ENCODE results near the gene CKM. TPM values are rescaled to one million over a fixed set of nuclear protein-coding genes. Genes with fewer than 3 reads are reported as not detected.

Gene CKM
- total RNA-seq, 2 donors from 2014 or later = 24.7 to 42.8 TPM

GRCh38 chr19:45364696-45365095 lies 42.0 kb upstream of the CKM start:
- Histone ChIP-seq H3K4me3 (no peak overlapping the region), H3K27me3 (replicated peaks; ENCODE audit: insufficient read depth) (no peaks in the 10 kb centered on the region), H3K27ac (no peak overlapping the region), H3K36me3 (no peaks in the 10 kb centered on the region), H3K9me3 (no peaks in the 10 kb centered on the region), H3K4me1 (replicated peaks) (no peaks in the 10 kb centered on the region)
- DNase-seq (ENCODE audit: low spot score) = no peak
- intact Hi-C loops (cut with DNase I) = no loop called here
- WGBS = 87% methylated on average over 10 of the region's 12 CpGs
- no peak for TF ChIP-seq POLR2A (IDR thresholded peaks at IDR 0.05)
- TF ChIP-seq POLR2AphosphoS5 (IDR thresholded peaks at IDR 0.05) = no peak
- TF ChIP-seq CTCF (IDR thresholded peaks at IDR 0.05) = no peak

GRCh38 chr19:45363861-45364459 lies 41.3 kb upstream of the CKM start:
- Histone ChIP-seq H3K36me3 (no peaks in the 10 kb centered on the region), H3K9me3 (no peaks in the 10 kb centered on the region), H3K27me3 (replicated peaks; ENCODE audit: insufficient read depth) (no peaks in the 10 kb centered on the region), H3K4me3 (no peak overlapping the region), H3K4me1 (replicated peaks) (no peaks in the 10 kb centered on the region), H3K27ac (no peak overlapping the region)
- intact Hi-C loops (cut with DNase I) = no loop called here
- DNase-seq (ENCODE audit: low spot score) = no peak
- 91% methylated on average over 44 of the region's 44 CpGs for WGBS
- TF ChIP-seq POLR2A (IDR thresholded peaks at IDR 0.05) = no peak
- TF ChIP-seq POLR2AphosphoS5 (IDR thresholded peaks at IDR 0.05) = no peak
- TF ChIP-seq CTCF (IDR thresholded peaks at IDR 0.05) = no peak

- WGBS = 96% methylated on average over 16 of the region's 16 CpGs
- TF ChIP-seq CTCF (IDR thresholded peaks at IDR 0.05) = no peak
- TF ChIP-seq POLR2AphosphoS5 (IDR thresholded peaks at IDR 0.05) = no peak
- no peak for TF ChIP-seq POLR2A (IDR thresholded peaks at IDR 0.05)
- intact Hi-C loops (cut with DNase I) = no loop called here
- Histone ChIP-seq H3K36me3 (no peaks in the 10 kb centered on the region), H3K4me1 (replicated peaks) (no peaks in the 10 kb centered on the region), H3K27ac (no peak overlapping the region), H3K9me3 (no peaks in the 10 kb centered on the region), H3K4me3 (no peak overlapping the region), H3K27me3 (replicated peaks; ENCODE audit: insufficient read depth) (no peaks in the 10 kb centered on the region)
- no peak for DNase-seq (ENCODE audit: low spot score)
These were observed 39.6 kb upstream of the CKM start for GRCh38 chr19:45362291-45362690.

- no peak for DNase-seq (ENCODE audit: low spot score)
- intact Hi-C loops (cut with DNase I) = no loop called here
- no peaks in the 10 kb centered on the region for H3K36me3 ChIP-seq
- H3K27me3 ChIP-seq (replicated peaks; ENCODE audit: insufficient read depth) = no peaks in the 10 kb centered on the region
- 89% methylated on average over 14 of the region's 14 CpGs for WGBS
- TF ChIP-seq CTCF (IDR thresholded peaks at IDR 0.05) (no peak), POLR2AphosphoS5 (IDR thresholded peaks at IDR 0.05) (no peak), POLR2A (IDR thresholded peaks at IDR 0.05) (no peak)
- no peaks in the 10 kb centered on the region for H3K4me1 ChIP-seq (replicated peaks)
- no peak overlapping the region for H3K27ac ChIP-seq
- H3K4me3 ChIP-seq = no peak overlapping the region
- H3K9me3 ChIP-seq = no peaks in the 10 kb centered on the region
These were observed 38.9 kb upstream of the CKM start for GRCh38 chr19:45361608-45362007.

GRCh38 chr19:45358213-45358792 lies 35.6 kb upstream of the CKM start:
- H3K4me3 ChIP-seq = no peak overlapping the region
- no peak overlapping the region for H3K27ac ChIP-seq
- no peaks in the 10 kb centered on the region for H3K9me3 ChIP-seq
- H3K4me1 ChIP-seq (replicated peaks) = no peaks in the 10 kb centered on the region
- no peaks in the 10 kb centered on the region for H3K36me3 ChIP-seq
- 94% methylated on average over 12 of the region's 12 CpGs for WGBS
- TF ChIP-seq CTCF (IDR thresholded peaks at IDR 0.05) (no peak), POLR2A (IDR thresholded peaks at IDR 0.05) (no peak), POLR2AphosphoS5 (IDR thresholded peaks at IDR 0.05) (no peak)
- no peaks in the 10 kb centered on the region for H3K27me3 ChIP-seq (replicated peaks; ENCODE audit: insufficient read depth)
- intact Hi-C loops (cut with DNase I) = no loop called here
- no peak for DNase-seq (ENCODE audit: low spot score)
